ENCODE results near the gene RELT.

The RELT gene

GRCh38 chr11:73388265-73389133 is 12.3 kb downstream of the RELT start:
- peak overlapping the region; percentile 2 for H3K27ac ChIP-seq
- TF ChIP-seq CTCF (conservative IDR thresholded peaks at IDR 0.05), result no peak
- TF ChIP-seq ZFX (IDR thresholded peaks at IDR 0.05), result no peak

DNA sequence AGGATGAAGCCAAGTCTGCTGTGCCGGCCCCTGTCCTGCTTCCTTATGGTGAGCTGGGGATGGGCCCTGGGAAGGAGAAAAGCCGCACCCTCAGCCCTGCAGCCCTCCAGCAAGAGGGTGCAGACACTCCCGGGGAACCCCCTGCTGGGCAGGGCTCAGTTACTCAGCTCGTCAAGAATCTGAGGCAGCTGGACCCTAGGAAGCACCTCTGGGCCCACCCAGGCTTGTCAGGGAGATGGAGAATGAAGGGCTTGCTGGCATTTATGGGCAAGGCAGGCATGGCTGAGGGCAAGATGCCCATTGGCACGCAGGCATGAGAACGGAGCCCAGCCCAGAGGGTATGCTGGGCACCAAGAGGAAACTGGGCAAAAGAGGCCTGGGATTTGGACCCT is 12.9 kb downstream of the RELT start:
- no peak overlapping the region; the same call in 1 of the 2 replicates for H3K27ac ChIP-seq
- TF ChIP-seq CTCF (conservative IDR thresholded peaks at IDR 0.05) (no peak), ZFX (IDR thresholded peaks at IDR 0.05) (no peak)

GRCh38 chr11:73389916-73390315 is 13.7 kb downstream of the RELT start:
- H3K27ac ChIP-seq, result no peak overlapping the region
- TF ChIP-seq CTCF (conservative IDR thresholded peaks at IDR 0.05) (no peak), ZFX (IDR thresholded peaks at IDR 0.05) (no peak)

- TF ChIP-seq ZFX (IDR thresholded peaks at IDR 0.05) (no peak), CTCF (conservative IDR thresholded peaks at IDR 0.05) (no peak)
- no peak overlapping the region for H3K27ac ChIP-seq
Measured at GRCh38 chr11:73390601-73391565, 14.7 kb downstream of the RELT start.

- no peak overlapping the region for H3K27ac ChIP-seq
- TF ChIP-seq CTCF (conservative IDR thresholded peaks at IDR 0.05), result no peak
- no peak for TF ChIP-seq ZFX (IDR thresholded peaks at IDR 0.05)
Measured at GRCh38 chr11:73391665-73392064, 15.5 kb downstream of the RELT start.

- TF ChIP-seq ZFX (IDR thresholded peaks at IDR 0.05) (no peak), CTCF (conservative IDR thresholded peaks at IDR 0.05) (no peak)
- no peak overlapping the region for H3K27ac ChIP-seq
Measured at GRCh38 chr11:73392108-73393010, 16.2 kb downstream of the RELT start.

Data from C4-2B (cell line).